B cell (primary cell): ENCODE data around the gene FAM184B. TPM values are rescaled to one million over a fixed set of nuclear protein-coding genes. Genes with fewer than 3 reads are reported as not detected.

Experiments used
- ATAC-seq: fragments of 200-7000 bp; cut with Tn5 transposase; one replicate; pipeline ENCODE4 v1.10.0; 2021; ENCODE audit warnings: low read depth, mild to moderate bottlenecking, moderate number of reproducible peaks, moderate library complexity
- CTCF ChIA-PET: fragments of 350-600 bp; sonication (Branson Sonifier 250); formaldehyde crosslinking; loops from one replicate; lab custom pipeline; 2021; ENCODE audit warnings: antibody characterized with exemption, inconsistent platforms; lab: Charles Lee
- POLR2A ChIA-PET: fragments of 350-600 bp; sonication (Branson Sonifier 250); formaldehyde crosslinking; loops from one replicate; lab custom pipeline; 2021; ENCODE audit warnings: antibody characterized with exemption; lab: Charles Lee
- DNase-seq: peaks from one replicate; pipeline ENCODE4 v3.0.0; 2013
- H2AFZ ChIP-seq: 2 replicates; pipeline ENCODE4 v1.6.1; 2012; ENCODE audit warnings: mild to moderate bottlenecking, low read depth, low read length; ENCODE audit not compliant: insufficient read depth, poor library complexity, severe bottlenecking
- H3K27ac ChIP-seq, 2 donors: 1 replicate in 1 of 2; 2 replicates in 1 of 2; pipeline ENCODE4 v1.5.1; 2012 to 2013; ENCODE audit warnings: low read length in 2 of 2, mild to moderate bottlenecking in 2 of 2, moderate library complexity in 1 of 2
- H3K27me3 ChIP-seq, 4 experiments: fragments of 200-600 bp in 1 of 4; sonication (generic) in 1 of 4; replicated peaks in 1 of 4; 1 replicate in 2 of 4; 2 replicates in 2 of 4; pipeline versions ENCODE4 v1.6.1 to v1.7.0; 2013 to 2016; ENCODE audit warnings: low read length in 3 of 4, mild to moderate bottlenecking in 2 of 4, mixed read lengths in 1 of 4, moderate library complexity in 1 of 4; ENCODE audit not compliant: insufficient read depth in 4 of 4, control insufficient read depth in 3 of 4; ENCODE audit errors: control extremely low read depth in 1 of 4
- H3K36me3 ChIP-seq, 2 experiments: replicated peaks in 1 of 2; 1 replicate in 1 of 2; 2 replicates in 1 of 2; pipeline versions ENCODE4 v1.6.1 to v1.7.1; 2013; ENCODE audit warnings: low read length in 1 of 2; ENCODE audit not compliant: insufficient read depth in 2 of 2, control insufficient read depth in 1 of 2; ENCODE audit errors: control extremely low read depth in 1 of 2, extremely low read depth in 1 of 2
- H3K4me1 ChIP-seq, 2 donors: fragments of 200-600 bp in 1 of 2; sonication (generic) in 1 of 2; 1 replicate in 1 of 2; 2 replicates in 1 of 2; pipeline versions ENCODE4 v1.5.1 to v1.6.1; 2013 to 2017; ENCODE audit warnings: low read length in 2 of 2; ENCODE audit not compliant: control insufficient read depth in 2 of 2, insufficient read depth in 2 of 2
- H3K4me2 ChIP-seq: replicated peaks from 2 replicates; pipeline ENCODE3; 2012; ENCODE audit warnings: mild to moderate bottlenecking, low read depth, low read length; ENCODE audit not compliant: poor library complexity, severe bottlenecking
- H3K4me3 ChIP-seq, 5 experiments: fragments of 200-600 bp in 1 of 5; sonication (generic) in 1 of 5; 1 replicate in 3 of 5; 2 replicates in 2 of 5; pipeline versions ENCODE4 v1.5.1 to v1.7.0; 2011 to 2016; ENCODE audit warnings: low read length in 4 of 5, mild to moderate bottlenecking in 4 of 5, low read depth in 2 of 5, control low read depth in 1 of 5, moderate library complexity in 1 of 5; ENCODE audit not compliant: insufficient read depth in 1 of 5; ENCODE audit errors: control extremely low read depth in 1 of 5, extremely low read depth in 1 of 5
- H3K79me2 ChIP-seq: fragments of 200-600 bp; sonication (generic); one replicate; pipeline ENCODE4 v1.6.0; 2016; ENCODE audit warnings: low read length; ENCODE audit not compliant: control insufficient read depth, insufficient read depth
- H3K9ac ChIP-seq: fragments of 200-600 bp; sonication (generic); 2 replicates; pipeline ENCODE4 v1.6.1; 2017; ENCODE audit warnings: mild to moderate bottlenecking, low read length, moderate library complexity
- H3K9me3 ChIP-seq, 3 donors: one replicate each; pipeline versions ENCODE4 v1.6.1 to v1.7.1; 2013; ENCODE audit warnings: low read length in 2 of 3; ENCODE audit not compliant: control insufficient read depth in 2 of 3, insufficient read depth in 1 of 3; ENCODE audit errors: control extremely low read depth in 1 of 3
- H4K20me1 ChIP-seq: 2 replicates; pipeline ENCODE4 v1.6.0; 2012; ENCODE audit warnings: mild to moderate bottlenecking, low read length; ENCODE audit not compliant: insufficient read depth, control insufficient read depth, poor library complexity, severe bottlenecking
- H3K27ac Mint-ChIP-seq: one replicate; pipeline ENCODE4 v1.8.0; 2021; ENCODE audit warnings: mixed read lengths
- H3K27me3 Mint-ChIP-seq: one replicate; pipeline ENCODE4 v1.8.0; 2021; ENCODE audit warnings: mixed read lengths
- H3K4me1 Mint-ChIP-seq: one replicate; pipeline ENCODE4 v1.8.0; 2021; ENCODE audit warnings: mixed read lengths
- H3K4me3 Mint-ChIP-seq: one replicate; pipeline ENCODE4 v1.8.0; 2021; ENCODE audit warnings: mixed read lengths
- H3K9me3 Mint-ChIP-seq: one replicate; pipeline ENCODE4 v1.8.0; 2022; ENCODE audit warnings: mixed read lengths; ENCODE audit not compliant: insufficient read depth
- EZH2 ChIP-seq: IDR thresholded peaks from 2 replicates; pipeline ENCODE4 v1.6.1; 2012; ENCODE audit warnings: borderline replicate concordance, low read depth, mild to moderate bottlenecking, moderate library complexity, low read length; ENCODE audit not compliant: insufficient read depth, poor library complexity, severe bottlenecking
- WGBS: methylation state at CpG from one replicate; pipeline ENCODE4 v1.1.5; 2013; ENCODE audit warnings: missing lambda C conversion rate; ENCODE audit not compliant: insufficient coverage; 5-methylcytosine and 5-hydroxymethylcytosine counted together
- intact Hi-C: fragments of 100-400 bp; cut with micrococcal nuclease; formaldehyde crosslinking; loops from one replicate; pipeline ENCODE4 v1.10.0; 2022
- polyA plus RNA-seq: library from polyadenylated mRNA; depleted of rRNA; stranded (reverse); fragments of >200 nt; gene quantifications from 2 replicates; pipeline ENCODE4 v1.2.3, GENCODE V29; 2012
- total RNA-seq, 2 donors: library from RNA; stranded (reverse); fragments of 120-200 nt in 1 of 2; gene quantifications; 1 replicate in 1 of 2; 2 replicates in 1 of 2; pipeline versions ENCODE4 v1.2.3 to v1.2.4, GENCODE V29; 2013 to 2022
- TF ChIP-seq, protein P1 (sequence below): fragments of 200-600 bp; IDR thresholded peaks from one replicate; pipeline ENCODE4 v1.8.0; 2022; ENCODE audit warnings: antibody characterized with exemption, mild to moderate bottlenecking

FAM184B gene
- total and polyA plus RNA-seq, 2 donors (not counting 1 experiment from before 2014, with no cell fraction given), result not detected

DNA sequence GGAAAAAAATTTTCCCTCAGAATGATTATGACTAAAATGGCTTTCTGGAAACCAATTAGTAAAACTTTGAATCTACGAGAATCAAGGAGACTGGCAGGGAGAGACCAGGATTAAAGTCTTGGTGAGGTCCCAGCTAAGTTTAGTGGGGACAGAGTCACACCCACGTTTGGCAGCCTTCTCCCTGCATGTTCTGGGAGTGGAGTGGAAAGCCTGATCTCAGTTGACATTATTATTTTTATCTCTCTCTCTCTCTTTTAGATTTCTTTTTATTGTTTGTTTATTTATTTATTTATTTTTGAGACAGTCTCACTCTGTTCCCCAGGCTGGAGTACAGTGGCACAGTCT, 99.2 kb downstream of the FAM184B start:
- no peaks in the 10 kb centered on the region for H3K27me3 ChIP-seq
- CTCF ChIA-PET, result no interaction called here
- H3K9ac ChIP-seq, result no peak overlapping the region
- H3K4me3 Mint-ChIP-seq, result no peak overlapping the region
- TF ChIP-seq EZH2, result no peak
- TF ChIP-seq, protein P1, sequence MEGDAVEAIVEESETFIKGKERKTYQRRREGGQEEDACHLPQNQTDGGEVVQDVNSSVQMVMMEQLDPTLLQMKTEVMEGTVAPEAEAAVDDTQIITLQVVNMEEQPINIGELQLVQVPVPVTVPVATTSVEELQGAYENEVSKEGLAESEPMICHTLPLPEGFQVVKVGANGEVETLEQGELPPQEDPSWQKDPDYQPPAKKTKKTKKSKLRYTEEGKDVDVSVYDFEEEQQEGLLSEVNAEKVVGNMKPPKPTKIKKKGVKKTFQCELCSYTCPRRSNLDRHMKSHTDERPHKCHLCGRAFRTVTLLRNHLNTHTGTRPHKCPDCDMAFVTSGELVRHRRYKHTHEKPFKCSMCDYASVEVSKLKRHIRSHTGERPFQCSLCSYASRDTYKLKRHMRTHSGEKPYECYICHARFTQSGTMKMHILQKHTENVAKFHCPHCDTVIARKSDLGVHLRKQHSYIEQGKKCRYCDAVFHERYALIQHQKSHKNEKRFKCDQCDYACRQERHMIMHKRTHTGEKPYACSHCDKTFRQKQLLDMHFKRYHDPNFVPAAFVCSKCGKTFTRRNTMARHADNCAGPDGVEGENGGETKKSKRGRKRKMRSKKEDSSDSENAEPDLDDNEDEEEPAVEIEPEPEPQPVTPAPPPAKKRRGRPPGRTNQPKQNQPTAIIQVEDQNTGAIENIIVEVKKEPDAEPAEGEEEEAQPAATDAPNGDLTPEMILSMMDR, result no peak
- H4K20me1 ChIP-seq, result no peaks in the 10 kb centered on the region
- no peak overlapping the region for H3K4me2 ChIP-seq
- no peak overlapping the region for H2AFZ ChIP-seq
- no peak overlapping the region for H3K27ac ChIP-seq
- H3K27me3 Mint-ChIP-seq, result peaks cover 9% of the 10 kb centered on the region
- no peak overlapping the region for H3K27ac Mint-ChIP-seq
- H3K9me3 ChIP-seq, result no peaks in the 10 kb centered on the region
- ATAC-seq (no peak), DNase-seq (no peak)
- no peaks in the 10 kb centered on the region for H3K4me1 Mint-ChIP-seq
- H3K4me1 ChIP-seq, result no peaks in the 10 kb centered on the region
- H3K79me2 ChIP-seq, result no peaks in the 10 kb centered on the region
- WGBS, result 80% methylated on average over 1 of the region's 2 CpGs
- intact Hi-C loops, result no loop called here
- no peaks in the 10 kb centered on the region for H3K9me3 Mint-ChIP-seq
- no peaks in the 10 kb centered on the region for H3K36me3 ChIP-seq
- no peak overlapping the region for H3K4me3 ChIP-seq
- POLR2A ChIA-PET, result no interaction called here

DNA sequence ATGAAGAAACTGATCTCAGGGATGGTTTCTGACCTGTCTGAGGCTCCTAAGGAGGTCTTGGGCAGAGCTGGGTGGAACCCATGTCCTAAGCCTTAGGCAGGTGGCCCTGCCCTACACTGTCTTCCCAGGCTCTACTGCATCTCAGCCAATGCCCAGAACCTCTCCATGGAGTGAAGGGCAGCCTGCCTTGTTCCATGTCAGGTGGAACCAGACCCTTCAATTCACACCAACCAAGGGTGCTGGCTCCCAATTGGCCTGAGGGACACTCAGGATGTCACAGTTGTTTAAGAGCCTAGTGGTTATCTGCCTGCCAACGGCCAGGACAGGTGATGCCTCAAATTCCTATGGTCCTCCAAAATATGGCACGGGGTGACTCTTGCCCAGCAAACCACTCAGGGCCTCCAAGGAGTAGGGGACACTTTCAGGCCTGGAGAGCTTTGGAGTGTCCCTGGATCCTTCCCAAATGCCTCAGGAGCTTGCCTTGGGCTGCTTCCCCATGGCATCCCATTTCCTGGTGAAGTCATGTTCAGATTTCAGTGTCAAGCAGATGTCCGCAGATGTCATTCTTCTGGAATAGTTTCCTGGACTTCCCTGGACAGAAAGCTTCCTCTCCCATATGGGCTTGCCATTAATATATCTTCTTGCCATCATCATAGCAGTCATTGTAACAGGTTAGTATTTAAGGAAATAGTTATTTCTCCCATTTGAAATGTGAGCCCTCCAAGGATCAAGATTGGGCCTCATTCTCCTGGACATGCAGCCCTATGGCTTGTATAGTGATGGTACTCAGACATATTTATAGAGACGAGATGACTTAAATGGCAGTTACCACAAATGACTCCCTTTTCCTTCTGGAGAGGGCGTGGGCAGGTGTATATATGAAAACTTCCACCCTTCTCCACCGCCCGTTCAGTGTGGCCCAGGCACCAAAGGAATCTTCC, 99.9 kb downstream of the FAM184B start:
- POLR2A ChIA-PET, result no interaction called here
- Mint-ChIP-seq H3K27ac (no peak overlapping the region), H3K9me3 (no peaks in the 10 kb centered on the region), H3K4me3 (no peak overlapping the region), H3K27me3 (peaks cover 12% of the 10 kb centered on the region), H3K4me1 (no peaks in the 10 kb centered on the region)
- Histone ChIP-seq H3K4me2 (no peak overlapping the region), H4K20me1 (no peaks in the 10 kb centered on the region), H3K27ac (no peak overlapping the region), H3K9ac (no peak overlapping the region), H3K4me1 (no peaks in the 10 kb centered on the region), H3K4me3 (no peak overlapping the region), H3K27me3 (no peaks in the 10 kb centered on the region), H3K9me3 (no peaks in the 10 kb centered on the region), H2AFZ (no peak overlapping the region), H3K36me3 (no peaks in the 10 kb centered on the region), H3K79me2 (no peaks in the 10 kb centered on the region)
- intact Hi-C loops, result no loop called here
- DNase-seq (no peak), ATAC-seq (no peak)
- 79% methylated on average over 3 of the region's 7 CpGs for WGBS
- CTCF ChIA-PET, result no interaction called here
- TF ChIP-seq, protein P1, result no peak
- no peak for TF ChIP-seq EZH2
